OCI-LY1 (cell line): ENCODE measurements around the gene CACUL1.

Experiments
- H2AFZ ChIP-seq: fragments of 200-600 bp; sonication (generic), shearing (Covaris generic); 2 replicates; pipeline ENCODE4 v1.6.0; 2014; ENCODE audit warnings: antibody characterized with exemption, mild to moderate bottlenecking, low read length
- H3F3A ChIP-seq: fragments of 200-600 bp; sonication (generic), shearing (Covaris generic); 2 replicates; pipeline ENCODE4 v1.6.0; 2014; ENCODE audit warnings: mild to moderate bottlenecking, antibody characterized with exemption, low read length, moderate library complexity; ENCODE audit not compliant: insufficient read depth
- H3K27ac ChIP-seq: fragments of 200-600 bp; sonication (generic); 2 replicates; pipeline ENCODE4 v1.5.1; 2014; ENCODE audit warnings: low read length, mixed run types, mild to moderate bottlenecking, low read depth; ENCODE audit not compliant: poor library complexity, severe bottlenecking
- H3K27me3 ChIP-seq: fragments of 200-600 bp; sonication (generic); 2 replicates; pipeline ENCODE4 v1.6.0; 2014; ENCODE audit warnings: antibody characterized with exemption, mild to moderate bottlenecking, low read length, moderate library complexity; ENCODE audit not compliant: insufficient read depth
- H3K36me3 ChIP-seq: fragments of 200-600 bp; sonication (generic); 2 replicates; pipeline ENCODE4 v1.6.1; 2014; ENCODE audit warnings: mild to moderate bottlenecking, antibody characterized with exemption, low read length, moderate library complexity, mixed read lengths; ENCODE audit not compliant: insufficient read depth
- H3K4me1 ChIP-seq: fragments of 200-600 bp; sonication (generic); 2 replicates; pipeline ENCODE4 v1.5.1; 2014; ENCODE audit warnings: mild to moderate bottlenecking, low read length, moderate library complexity; ENCODE audit not compliant: insufficient read depth, severe bottlenecking
- H3K4me2 ChIP-seq: fragments of 200-600 bp; sonication (generic), shearing (Covaris generic); 2 replicates; pipeline ENCODE4 v1.6.1; 2014; ENCODE audit warnings: low read length
- H3K4me3 ChIP-seq: fragments of 200-600 bp; sonication (generic); 2 replicates; pipeline ENCODE4 v1.5.1; 2014; ENCODE audit warnings: low read length, low read depth, mild to moderate bottlenecking, mixed read lengths; ENCODE audit not compliant: poor library complexity, severe bottlenecking
- H3K79me2 ChIP-seq: fragments of 200-600 bp; shearing (Covaris generic); 2 replicates; pipeline ENCODE4 v1.6.1; 2016; ENCODE audit warnings: mixed run types, low read length, mixed read lengths; ENCODE audit not compliant: insufficient read depth
- H3K9ac ChIP-seq: fragments of 200-600 bp; sonication (generic), shearing (Covaris generic); 2 replicates; pipeline ENCODE4 v1.6.1; 2014; ENCODE audit warnings: mild to moderate bottlenecking, low read length, mixed read lengths
- H3K9me2 ChIP-seq: fragments of 200-600 bp; sonication (generic), shearing (Covaris generic); 2 replicates; pipeline ENCODE4 v1.6.1; 2014; ENCODE audit warnings: low read depth, mild to moderate bottlenecking, low read length, mixed read lengths
- H3K9me3 ChIP-seq: fragments of 200-600 bp; shearing (Covaris generic); 2 replicates; pipeline ENCODE4 v1.6.1; 2014; ENCODE audit warnings: low read length, mixed read lengths
- H4K20me1 ChIP-seq: fragments of 200-600 bp; sonication (generic), shearing (Covaris generic); 2 replicates; pipeline ENCODE4 v1.6.0; 2016; ENCODE audit warnings: mild to moderate bottlenecking, low read length; ENCODE audit not compliant: insufficient read depth
- EZH2 ChIP-seq: fragments of 200-600 bp; sonication (generic), shearing (Covaris generic); IDR thresholded peaks from 2 replicates; pipeline ENCODE4 v1.8.0; 2017; ENCODE audit warnings: borderline replicate concordance, mixed run types, mild to moderate bottlenecking, antibody characterized with exemption, low read length, moderate library complexity, mixed read lengths
- TF ChIP-seq, protein P1 (sequence below): fragments of 200-600 bp; sonication (generic), shearing (Covaris generic); IDR thresholded peaks from 2 replicates; pipeline ENCODE4 v1.5.1; 2017; ENCODE audit warnings: mild to moderate bottlenecking, antibody characterized with exemption, low read length, moderate library complexity, mixed read lengths

CACUL1 gene

GRCh38 chr10:118723466-118723865 is 31.3 kb downstream of the CACUL1 start:
- Histone ChIP-seq H3K27me3 (no peaks in the 10 kb centered on the region), H3K4me1 (peaks cover 11% of the 10 kb centered on the region), H2AFZ (no peak overlapping the region), H3K36me3 (peaks cover 12% of the 10 kb centered on the region; the same call in 1 of the 2 replicates), H3K4me3 (no peak overlapping the region), H3K4me2 (no peak overlapping the region), H3K9me3 (no peaks in the 10 kb centered on the region), H3K79me2 (no peaks in the 10 kb centered on the region), H3K9ac (no peak overlapping the region), H3K9me2 (no peaks in the 10 kb centered on the region), H3F3A (no peaks in the 10 kb centered on the region; the same call in 1 of the 2 replicates), H3K27ac (no peak overlapping the region), H4K20me1 (no peaks in the 10 kb centered on the region)
- no peak for TF ChIP-seq EZH2

DNA sequence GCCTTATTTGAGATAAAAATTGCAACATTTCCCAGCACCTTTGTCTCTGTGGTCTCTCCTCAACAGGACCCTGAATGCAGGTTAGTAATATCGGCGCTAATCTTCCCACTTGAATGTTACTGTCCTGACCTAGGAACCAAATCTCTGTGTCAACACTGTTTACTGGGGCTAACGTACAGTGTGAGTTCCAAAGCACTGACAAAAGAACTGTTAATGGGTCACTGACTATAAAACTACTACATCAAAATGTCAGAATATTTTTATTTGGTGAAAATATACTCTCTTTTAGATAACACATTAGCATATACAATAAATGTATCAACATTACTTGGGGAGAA is 33.3 kb downstream of the CACUL1 start:
- Histone ChIP-seq H3K36me3 (peaks cover 9% of the 10 kb centered on the region; the same call in 1 of the 2 replicates), H3K27me3 (no peaks in the 10 kb centered on the region), H2AFZ (no peak overlapping the region), H3K79me2 (no peaks in the 10 kb centered on the region), H4K20me1 (no peaks in the 10 kb centered on the region), H3F3A (no peaks in the 10 kb centered on the region; the same call in 1 of the 2 replicates), H3K4me2 (no peak overlapping the region), H3K27ac (no peak overlapping the region), H3K9ac (no peak overlapping the region), H3K9me2 (no peaks in the 10 kb centered on the region), H3K4me1 (peaks cover 11% of the 10 kb centered on the region), H3K4me3 (no peak overlapping the region), H3K9me3 (no peaks in the 10 kb centered on the region)
- TF ChIP-seq EZH2: no peak

DNA sequence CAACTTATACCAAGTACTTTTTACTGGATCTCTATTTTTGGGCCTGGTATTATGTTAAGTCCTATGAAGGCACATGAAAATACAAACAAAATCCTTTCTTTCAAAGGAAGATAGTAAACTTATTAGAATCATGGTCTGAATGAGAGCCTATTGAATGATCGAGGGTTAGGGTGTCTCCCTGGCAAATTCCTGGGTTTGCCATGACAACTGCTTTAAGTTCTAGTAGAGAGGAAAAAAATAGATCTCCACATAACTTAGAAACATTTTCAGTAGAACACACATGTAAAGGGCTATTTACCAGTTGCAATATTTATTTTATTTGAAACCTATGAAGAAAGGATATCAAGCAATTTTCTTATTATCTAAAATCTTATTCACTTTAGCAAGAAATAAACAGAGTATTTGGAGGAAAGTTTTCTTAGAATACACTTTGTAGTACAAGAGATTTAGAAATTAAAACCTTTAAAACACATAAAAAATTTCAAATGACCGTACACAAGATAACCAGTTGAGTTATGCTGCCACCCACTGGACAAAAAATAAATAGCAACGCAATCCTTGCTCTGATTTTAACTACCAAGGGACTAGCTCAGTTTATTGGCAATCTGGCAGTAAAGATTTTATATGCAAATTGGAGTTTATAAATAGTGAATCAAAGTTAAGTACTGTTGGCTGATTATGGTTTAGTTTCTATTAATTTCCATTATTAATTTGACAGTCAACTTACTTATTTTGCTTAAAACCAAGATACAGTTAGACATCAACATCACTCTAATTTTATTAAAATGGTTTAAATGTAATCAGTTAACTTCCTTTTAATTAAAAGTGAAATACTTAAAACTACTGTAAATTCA is 33.9 kb downstream of the CACUL1 start:
- H3K9me2 ChIP-seq: no peaks in the 10 kb centered on the region
- H3K9ac ChIP-seq: no peak overlapping the region
- H3K36me3 ChIP-seq: peaks cover 9% of the 10 kb centered on the region; the same call in 1 of the 2 replicates
- no peaks in the 10 kb centered on the region for H4K20me1 ChIP-seq
- H3K27me3 ChIP-seq: no peaks in the 10 kb centered on the region
- no peak overlapping the region for H3K4me2 ChIP-seq
- no peak for TF ChIP-seq EZH2
- TF ChIP-seq, protein P1, sequence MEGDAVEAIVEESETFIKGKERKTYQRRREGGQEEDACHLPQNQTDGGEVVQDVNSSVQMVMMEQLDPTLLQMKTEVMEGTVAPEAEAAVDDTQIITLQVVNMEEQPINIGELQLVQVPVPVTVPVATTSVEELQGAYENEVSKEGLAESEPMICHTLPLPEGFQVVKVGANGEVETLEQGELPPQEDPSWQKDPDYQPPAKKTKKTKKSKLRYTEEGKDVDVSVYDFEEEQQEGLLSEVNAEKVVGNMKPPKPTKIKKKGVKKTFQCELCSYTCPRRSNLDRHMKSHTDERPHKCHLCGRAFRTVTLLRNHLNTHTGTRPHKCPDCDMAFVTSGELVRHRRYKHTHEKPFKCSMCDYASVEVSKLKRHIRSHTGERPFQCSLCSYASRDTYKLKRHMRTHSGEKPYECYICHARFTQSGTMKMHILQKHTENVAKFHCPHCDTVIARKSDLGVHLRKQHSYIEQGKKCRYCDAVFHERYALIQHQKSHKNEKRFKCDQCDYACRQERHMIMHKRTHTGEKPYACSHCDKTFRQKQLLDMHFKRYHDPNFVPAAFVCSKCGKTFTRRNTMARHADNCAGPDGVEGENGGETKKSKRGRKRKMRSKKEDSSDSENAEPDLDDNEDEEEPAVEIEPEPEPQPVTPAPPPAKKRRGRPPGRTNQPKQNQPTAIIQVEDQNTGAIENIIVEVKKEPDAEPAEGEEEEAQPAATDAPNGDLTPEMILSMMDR: peak; percentile 84
- no peaks in the 10 kb centered on the region; the same call in 1 of the 2 replicates for H3F3A ChIP-seq
- H3K79me2 ChIP-seq: no peaks in the 10 kb centered on the region
- H3K27ac ChIP-seq: no peak overlapping the region
- H3K4me3 ChIP-seq: no peak overlapping the region
- peaks cover 11% of the 10 kb centered on the region for H3K4me1 ChIP-seq
- H3K9me3 ChIP-seq: no peaks in the 10 kb centered on the region
- no peak overlapping the region for H2AFZ ChIP-seq

GRCh38 chr10:118714366-118714765 is 40.4 kb downstream of the CACUL1 start:
- no peaks in the 10 kb centered on the region for H3K4me1 ChIP-seq
- H3K4me3 ChIP-seq: no peak overlapping the region
- H3K4me2 ChIP-seq: no peak overlapping the region
- no peak overlapping the region for H3K9ac ChIP-seq
- no peaks in the 10 kb centered on the region for H3K27me3 ChIP-seq
- H3K9me3 ChIP-seq: no peaks in the 10 kb centered on the region
- no peak for TF ChIP-seq EZH2
- TF ChIP-seq, protein P1: no peak
- H3F3A ChIP-seq: no peaks in the 10 kb centered on the region
- peaks cover 3% of the 10 kb centered on the region; the same call in 1 of the 2 replicates for H3K36me3 ChIP-seq
- no peaks in the 10 kb centered on the region for H3K79me2 ChIP-seq
- H3K27ac ChIP-seq: no peak overlapping the region
- H3K9me2 ChIP-seq: no peaks in the 10 kb centered on the region
- H4K20me1 ChIP-seq: no peaks in the 10 kb centered on the region
- H2AFZ ChIP-seq: no peak overlapping the region
